ENCODE measurements around the gene C9orf43.
"Not testable (repeated sequence)": the region's sequence is repeated elsewhere in the genome, so short reads cannot be mapped to it uniquely, and the experiment has no call there.

Gene C9orf43, protein sequence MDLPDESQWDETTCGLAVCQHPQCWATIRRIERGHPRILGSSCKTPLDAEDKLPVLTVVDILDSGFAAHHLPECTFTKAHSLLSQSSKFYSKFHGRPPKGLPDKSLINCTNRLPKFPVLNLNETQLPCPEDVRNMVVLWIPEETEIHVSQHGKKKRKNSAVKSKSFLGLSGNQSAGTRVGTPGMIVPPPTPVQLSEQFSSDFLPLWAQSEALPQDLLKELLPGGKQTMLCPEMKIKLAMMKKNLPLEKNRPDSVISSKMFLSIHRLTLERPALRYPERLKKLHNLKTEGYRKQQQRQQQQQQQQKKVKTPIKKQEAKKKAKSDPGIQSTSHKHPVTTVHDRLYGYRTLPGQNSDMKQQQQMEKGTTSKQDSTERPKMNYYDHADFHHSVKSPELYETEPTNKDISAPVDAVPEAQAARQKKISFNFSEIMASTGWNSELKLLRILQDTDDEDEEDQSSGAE

DNA sequence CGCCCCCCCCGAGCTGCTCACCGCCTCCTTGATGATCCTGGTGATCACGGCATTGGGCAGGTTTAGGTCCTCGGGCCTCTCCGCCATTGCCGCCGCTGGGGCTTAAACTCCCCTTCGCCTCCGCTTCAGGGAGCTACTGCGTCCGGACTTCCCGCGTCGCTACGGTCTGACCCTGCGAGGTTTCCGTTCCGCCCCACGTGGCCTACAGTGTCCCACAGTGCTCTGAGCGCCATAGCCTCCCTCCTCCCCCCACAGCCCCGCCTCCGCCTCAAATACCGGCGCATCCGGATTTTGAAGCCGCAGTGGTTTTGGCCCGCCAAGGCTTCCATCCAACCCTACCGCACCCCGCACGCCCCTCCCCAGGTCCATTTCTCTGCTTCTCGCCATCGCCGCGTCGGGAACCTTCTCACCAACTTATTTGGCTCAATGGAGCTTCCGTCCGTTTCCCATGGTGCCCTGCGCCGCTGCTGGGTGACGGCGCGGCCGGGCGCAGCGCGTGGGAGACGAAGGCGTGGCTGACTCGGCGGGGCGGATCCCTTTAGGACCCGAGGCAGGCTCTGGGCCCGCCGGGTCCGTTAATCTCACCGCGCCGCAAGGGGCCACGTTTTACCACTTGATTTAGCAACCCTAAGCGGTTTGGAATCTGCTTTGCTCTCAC lies at the start of gene C9orf43, which contains the start of gene POLE3:
Gene C9orf43 (plus strand): TSS at position 541 of the 658 bp plus-strand sequence. CDS start 2,747 bp downstream, outside the sequence.
Gene POLE3 (minus strand): TSS at position 469 of the 658 bp plus-strand sequence. CDS start 382 bp downstream, at position 87.
- peak; percentile 93 for DNase-seq (ENCODE audit: low spot score)

DNA sequence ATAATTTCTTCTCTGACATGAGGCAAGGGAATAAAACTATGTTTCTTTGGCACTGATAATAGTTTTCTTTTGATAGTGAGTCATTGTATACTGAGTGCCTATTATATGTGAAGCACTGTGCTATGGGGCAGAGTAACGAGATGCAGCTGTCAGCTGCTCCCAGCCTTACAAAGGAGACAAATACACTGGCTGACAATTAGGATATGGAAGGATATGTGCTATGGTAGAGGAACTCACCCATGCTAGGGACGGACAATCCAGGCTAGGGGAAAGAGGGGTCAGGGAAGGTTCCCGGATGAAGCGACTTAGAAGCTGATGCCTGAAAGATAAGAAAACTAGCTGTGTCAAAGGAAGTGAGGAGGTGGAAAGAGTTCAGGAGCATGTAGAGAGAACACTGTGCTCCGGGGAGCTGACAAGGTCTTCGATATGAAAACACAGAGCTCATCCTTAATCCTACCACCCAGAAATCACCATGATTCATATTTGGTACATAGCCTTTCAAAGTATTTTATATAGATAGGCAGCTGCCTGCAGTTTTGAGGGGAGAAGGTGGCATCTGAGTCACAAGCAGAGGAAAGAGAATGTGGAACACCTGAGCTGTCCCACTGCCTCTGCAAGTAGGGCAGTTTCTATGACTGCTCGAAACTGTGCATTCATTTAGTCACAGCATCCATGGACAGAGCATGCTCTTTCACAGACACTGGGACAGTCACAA lies 49.1 kb upstream of the C9orf43 start:
- DNase-seq (ENCODE audit: low spot score) = no peak

DNA sequence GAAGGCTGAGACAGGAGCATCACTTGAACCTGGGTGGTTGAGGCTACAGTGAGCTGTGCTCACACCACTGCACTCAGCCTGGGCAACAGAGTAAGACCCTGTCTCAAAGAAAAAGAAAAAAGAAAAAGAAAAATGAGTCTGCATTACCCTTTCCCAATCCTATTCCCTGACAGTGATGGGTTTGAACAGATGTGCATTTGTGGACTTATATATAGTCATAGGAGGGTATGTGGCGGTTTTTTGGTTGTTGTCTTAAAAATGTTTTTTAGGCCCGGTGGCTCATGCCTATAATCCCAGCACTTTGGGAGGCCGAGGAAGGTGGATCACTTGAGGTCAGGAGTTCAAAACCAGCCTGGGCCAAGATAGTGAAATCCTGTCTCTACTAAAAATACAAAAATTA lies 47.2 kb upstream of the C9orf43 start:
- DNase-seq (ENCODE audit: low spot score) = no peak

DNA sequence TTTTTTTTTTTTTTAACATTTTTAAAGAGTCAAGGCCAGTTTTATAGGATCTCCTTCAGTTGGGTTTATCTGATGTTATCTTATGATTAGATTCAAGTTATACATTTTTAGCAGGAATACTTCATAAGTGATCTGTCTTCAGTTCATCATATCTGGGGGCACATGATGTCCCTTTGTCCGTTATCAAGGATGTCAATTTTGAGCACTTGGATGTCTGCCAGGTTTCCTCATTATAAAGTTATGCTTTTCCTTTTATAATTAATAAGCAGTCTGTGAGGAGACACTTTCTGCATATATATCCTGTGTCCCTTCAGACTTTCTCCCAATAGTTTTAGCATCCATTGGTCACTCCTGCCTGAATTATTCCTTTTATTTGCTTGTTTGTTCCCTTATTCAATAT lies 45.6 kb upstream of the C9orf43 start:
- no peak for DNase-seq (ENCODE audit: low spot score)

DNA sequence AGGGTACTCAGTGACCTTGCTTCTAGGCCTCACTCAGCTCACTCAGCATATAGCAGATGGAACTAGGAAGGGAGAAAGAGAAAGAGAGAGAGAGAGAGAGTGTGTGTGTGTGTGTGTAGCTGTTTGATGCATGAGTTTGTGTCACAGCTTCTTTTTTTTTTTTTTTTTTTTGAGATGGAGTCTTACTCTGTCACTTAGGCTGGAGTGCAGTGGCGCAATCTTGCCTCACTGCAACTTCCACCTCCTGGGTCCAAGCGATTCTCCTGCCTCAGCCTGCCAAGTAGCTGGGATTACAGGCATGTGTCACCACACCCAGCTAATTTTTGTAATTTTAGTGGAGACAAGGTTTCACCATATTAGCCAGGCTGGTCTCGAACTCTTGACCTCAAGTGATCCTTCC lies 44.9 kb upstream of the C9orf43 start:
- DNase-seq (ENCODE audit: low spot score) = not testable (repeated sequence)

DNA sequence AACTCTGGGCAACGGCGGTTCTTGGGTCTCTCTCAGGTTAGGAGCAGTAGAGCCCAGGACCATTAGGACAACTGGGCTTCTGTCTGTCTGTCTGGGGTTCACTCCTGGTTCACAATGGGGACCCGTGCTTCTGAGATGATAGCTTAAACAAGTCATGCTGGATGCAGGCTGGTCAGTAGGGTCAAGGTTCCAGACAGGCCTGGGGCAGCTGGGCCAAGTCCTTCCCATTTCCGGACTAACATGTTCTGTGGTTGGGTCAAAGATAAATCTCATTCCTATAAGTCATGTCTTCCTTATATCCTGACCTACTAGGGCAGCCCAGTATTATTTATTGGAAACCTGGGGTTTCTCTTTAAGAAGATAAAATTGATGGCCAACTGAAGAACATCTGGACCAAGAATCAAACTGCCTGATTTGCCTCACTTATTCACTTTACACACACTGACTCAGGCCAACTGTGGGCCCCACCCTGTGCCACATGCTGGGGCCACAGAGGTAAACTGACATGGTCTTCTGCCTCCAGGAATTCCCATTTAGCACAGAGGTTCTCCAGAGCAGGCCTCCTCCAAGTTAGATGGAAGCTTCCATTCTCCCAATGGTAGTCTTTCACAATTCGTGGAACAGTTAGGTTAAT lies 42.1 kb upstream of the C9orf43 start:
- no peak for DNase-seq (ENCODE audit: low spot score)

DNA sequence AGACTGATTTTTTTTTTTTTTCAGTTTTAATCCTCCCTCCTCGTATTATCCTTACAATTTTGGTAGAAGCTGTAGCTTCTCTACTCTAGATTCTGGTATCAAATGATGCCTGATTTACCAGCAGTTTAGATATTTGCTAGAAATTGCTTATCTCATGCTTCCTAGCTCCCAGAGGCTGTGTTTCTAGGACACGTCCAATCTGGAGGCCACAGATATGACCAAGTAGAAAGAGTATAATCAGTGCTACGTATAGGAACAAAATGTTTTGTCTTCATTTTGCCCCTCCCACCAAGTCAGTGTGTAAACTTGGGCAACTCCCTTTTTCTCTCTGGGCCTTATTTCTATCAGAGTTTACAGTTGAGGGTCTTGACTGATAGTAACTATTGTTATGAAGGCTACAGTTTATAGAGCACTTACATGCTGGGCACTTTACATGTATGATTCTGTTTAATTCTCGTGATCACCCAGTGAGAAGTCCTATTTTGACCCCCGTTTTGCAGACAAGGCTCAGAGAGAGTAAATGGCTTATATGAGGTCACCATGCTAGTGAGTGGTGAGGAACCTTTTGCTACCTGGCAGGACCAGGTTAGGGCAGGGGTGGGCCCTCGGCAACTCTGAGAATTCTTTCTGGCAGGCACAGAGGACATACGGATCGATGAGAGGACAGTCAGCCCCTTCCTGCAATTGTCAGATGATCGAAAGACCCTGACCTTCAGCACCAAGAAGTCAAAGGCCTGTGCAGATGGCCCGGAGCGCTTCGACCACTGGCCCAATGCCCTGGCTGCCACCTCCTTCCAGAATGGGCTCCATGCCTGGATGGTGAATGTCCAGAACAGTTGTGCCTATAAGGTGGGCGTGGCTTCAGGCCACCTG lies 41.3 kb upstream of the C9orf43 start:
- no peak for DNase-seq (ENCODE audit: low spot score)

DNA sequence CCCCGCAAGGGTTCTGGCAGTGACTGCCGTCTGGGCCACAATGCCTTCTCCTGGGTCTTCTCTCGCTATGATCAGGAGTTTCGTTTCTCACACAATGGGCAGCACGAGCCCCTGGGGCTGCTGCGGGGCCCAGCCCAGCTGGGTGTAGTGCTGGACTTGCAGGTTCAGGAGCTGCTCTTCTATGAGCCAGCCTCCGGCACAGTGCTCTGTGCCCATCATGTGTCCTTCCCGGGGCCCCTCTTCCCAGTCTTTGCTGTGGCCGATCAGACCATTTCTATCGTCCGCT lies 40.7 kb upstream of the C9orf43 start:
- DNase-seq (ENCODE audit: low spot score) = no peak

DNA sequence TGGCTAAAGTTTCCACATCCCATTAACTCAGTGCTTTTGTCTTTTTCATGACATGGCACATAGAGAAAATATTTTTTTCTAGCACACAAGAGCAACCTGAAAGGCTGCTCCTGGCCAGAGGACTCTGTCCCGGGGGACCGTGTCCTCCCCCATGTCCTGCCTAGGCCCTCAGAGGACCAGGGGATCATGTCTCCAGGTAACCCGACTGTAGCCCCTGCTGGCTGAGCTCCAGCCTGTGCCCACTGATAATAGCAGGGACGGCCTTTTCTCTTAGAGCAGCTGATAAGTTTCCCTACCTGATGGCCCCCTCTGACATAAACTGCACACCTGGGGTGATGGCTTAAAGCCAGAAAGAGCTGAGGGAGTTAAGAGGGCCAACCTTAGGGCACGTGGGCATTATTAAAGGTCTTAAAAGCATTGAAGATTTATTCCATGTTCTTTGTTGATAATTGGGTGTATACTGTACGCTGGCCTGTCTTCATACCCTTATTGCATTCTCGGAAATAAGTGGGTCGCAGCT lies 39.7 kb upstream of the C9orf43 start:
- no peak for DNase-seq (ENCODE audit: low spot score)

DNA sequence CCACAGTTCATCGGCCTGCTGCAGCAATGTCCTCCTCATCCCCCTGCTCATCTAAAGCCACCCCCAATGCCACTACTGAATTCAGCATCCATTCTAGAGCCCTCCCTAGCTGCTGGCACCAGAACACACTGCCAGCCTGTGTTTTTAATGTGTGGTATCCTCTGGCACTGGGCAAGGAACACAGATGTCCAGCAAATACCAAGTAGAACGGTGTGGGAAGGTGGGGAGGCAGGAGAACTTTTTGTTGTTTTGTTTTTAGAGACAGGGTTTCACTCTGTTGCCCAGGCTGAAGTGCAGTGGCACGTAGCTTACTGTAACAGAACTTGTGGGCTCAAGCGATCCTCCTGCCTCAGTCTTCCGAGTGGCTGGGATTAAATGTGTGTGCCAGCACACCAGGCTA lies 38.5 kb upstream of the C9orf43 start:
- DNase-seq (ENCODE audit: low spot score) = no peak

DNA sequence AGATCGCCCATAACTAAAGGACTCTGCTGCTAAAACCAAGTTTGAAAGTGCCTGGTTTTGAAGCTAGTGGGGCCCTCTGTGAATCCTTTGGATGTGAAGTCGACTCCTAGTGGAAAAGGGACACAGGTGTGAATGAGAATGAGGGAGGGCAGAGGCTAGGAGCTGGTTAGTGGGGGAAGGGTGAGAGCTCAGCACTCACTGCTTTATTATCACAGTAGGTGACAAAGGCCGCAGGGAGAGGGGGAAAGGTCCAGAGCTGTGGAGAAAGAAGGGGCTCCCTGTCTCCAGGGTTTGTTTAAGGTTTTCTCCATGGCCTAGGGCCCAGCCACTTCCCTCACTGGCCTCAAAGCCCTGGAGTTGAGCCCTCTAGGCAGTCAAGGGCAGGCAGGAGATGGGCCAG lies 37.3 kb upstream of the C9orf43 start:
- no peak for DNase-seq (ENCODE audit: low spot score)

DNA sequence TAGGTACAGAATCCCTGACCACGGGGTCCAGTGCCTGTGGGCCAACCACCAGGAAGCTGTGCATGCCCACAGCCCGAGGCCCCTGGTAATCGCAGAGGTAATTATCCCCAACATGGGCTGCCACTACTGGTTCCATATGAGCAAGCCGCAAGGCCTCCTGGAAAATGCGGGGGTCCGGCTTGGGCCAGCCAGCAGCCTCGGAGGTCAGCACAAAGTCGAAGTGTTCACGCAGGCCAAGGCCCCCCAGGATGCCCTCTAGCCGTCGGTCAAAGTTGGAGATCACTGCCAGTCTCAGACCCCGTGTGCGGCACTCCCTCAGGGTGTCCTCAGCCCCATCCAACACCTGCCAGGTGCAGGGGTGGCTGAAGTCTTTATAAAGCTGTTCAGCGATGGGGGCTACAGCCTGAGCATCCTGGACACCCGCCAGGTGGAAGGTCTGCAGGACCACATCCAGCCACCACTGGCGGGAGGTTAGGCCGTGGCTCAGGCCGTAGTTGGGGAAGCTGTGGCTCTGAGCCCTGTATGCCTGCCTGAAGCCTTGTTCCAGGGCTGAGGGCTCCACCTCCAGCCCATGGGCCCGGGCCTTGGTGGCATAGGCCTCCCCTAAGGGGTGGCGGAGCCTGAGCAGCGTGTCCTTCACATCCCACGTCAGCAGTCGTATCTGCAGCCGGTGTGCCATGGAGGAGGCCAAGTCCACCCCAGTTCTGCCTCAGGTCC lies 36.7 kb upstream of the C9orf43 start:
- DNase-seq (ENCODE audit: low spot score) = no peak

DNA sequence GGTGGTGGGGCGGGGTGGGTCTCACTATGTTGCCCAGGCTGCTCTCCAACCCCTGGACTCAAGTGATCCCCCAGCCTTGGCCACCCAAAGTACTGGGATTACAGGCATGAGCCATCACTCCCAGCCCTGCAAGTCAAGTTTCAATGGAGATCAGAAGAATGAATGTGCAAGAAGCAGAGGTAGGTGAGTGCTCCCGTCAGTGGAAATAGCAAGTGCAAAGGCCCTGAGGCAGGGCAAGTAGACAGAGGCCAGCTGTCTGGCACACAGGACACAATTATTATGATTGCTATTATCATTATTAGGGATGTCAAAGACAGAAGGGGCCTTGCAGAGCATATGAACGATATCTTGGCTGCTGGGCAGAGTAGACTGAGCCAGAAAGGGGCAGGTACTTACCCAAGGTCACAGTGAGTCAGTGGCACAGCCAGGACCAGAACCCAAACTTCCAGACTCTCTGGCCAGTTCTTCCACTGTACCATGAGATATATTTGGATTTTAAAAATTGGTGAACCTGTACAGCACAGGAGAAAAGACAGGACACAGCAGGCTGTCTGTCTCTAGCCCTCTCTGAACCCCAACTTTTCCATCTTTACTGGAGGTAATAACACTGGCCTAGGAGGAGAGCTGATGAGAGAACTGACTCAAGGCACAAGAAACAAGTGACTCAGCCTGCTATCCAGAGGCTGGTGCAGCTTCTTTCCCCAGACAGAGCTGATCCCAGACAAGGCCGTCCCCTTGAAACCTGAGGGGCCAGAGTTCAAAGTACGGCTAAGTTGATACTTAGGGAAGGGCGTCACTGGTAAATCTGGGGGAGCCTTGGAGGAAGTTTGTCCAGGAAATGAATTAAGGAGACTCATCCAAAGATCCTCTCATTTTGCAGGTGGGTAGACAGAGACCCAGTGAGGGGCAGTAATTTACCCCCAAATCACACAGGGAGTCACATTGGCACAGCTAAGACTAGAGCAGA lies 35.2 kb upstream of the C9orf43 start:
- no peak for DNase-seq (ENCODE audit: low spot score)

DNA sequence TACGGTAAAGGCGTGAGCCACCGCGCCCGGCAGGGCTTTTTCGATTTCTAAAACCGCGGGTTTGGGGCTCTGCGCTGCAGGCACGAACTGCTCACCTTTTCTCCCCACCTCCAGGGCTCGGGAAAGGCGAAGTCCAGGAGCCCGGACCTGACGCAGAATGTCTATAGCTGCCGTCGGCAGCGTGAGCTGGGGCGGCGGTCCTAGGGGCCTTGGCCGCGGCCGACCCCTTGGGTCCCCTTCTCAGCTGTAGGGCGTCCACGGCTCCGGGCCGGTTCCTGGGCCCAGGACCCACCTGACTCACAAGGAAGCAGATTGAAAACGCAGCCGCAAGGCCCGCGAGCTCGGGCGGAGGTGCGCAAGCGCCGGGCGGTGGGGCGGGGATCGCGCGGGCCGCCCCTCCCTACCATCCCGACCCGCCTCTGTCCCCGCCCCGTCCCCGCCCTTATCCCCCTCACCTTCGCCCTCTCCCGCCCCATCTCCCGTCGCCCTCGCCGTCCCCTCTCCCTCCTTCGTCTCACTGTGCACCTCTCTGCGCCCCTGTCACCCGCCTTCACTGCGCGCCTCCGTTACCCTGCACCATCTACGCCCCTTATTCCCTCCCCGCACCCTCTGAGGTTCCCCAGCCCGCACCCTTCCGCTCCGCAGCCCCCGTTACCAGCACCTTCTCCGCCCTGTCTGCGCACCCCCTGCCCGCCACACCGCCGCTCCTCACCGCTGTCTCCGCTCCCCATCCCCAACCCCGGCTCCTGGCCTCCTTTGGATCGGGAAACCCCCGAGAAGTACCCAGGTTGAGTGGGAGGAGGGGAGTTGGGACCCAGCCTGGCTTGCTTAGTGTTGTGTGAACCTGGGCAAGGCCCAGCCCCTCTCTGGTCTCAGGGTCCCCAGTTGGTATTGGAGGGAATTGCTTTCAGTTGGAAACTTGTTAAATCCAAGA lies 33.6 kb upstream of the C9orf43 start, which contains the start of gene HDHD3:
Gene HDHD3 (minus strand): TSS at position 353 of the 934 bp plus-strand sequence. CDS start 2,632 bp downstream, outside the sequence.
- peak; percentile 86 for DNase-seq (ENCODE audit: low spot score)

DNA sequence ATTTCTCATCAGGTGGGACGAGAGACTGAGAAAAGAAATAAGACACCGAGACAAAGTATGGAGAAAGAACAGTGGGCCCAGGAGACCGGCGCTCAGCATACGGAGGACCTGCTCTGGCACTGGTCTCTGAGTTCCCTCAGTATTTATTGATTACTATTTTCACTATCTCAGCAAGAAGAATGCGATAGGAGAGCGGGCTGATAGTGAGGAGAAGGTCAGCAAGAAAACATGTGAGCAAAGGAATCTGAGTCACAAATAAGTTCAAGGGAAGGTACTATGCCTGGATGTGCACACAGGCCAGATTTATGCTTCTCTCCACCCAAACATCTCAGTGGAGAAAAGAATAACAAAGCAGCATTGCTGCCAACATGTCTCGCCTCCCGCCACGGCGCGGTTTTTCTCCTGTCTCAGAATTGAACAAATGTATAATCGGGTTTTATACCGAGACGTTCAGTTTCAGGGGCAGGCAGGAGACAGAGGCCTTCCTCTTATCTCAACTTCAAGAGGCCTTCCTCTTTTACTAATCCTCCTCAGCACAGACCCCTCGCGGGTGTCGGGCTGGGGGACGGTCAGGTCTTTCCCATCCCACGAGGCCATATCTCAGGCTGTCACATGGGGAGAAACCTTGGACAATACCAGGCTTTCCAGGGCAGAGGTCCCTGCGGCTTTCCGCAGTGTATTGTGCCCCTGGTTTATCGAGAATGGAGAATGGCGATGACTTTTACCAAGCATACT lies 31.3 kb upstream of the C9orf43 start:
- not testable (repeated sequence) for DNase-seq (ENCODE audit: low spot score)

DNA sequence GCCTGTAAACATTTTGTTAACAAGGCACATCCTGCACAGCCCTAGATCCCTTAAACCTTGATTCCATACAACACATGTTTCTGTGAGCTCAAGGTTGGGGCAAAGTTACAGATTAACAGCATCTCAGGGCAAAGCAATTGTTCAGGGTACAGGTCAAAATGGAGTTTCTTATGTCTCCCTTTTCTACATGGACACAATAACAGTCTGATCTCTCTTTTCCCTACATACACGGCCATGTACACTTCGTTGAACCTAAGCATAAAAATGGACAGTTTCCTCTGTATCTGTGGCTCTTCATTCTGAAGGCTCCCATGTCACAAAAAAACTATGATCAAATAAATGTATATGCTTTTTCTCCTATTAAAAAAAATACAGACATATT lies 30.7 kb upstream of the C9orf43 start:
- DNase-seq (ENCODE audit: low spot score) = not testable (repeated sequence)

DNA sequence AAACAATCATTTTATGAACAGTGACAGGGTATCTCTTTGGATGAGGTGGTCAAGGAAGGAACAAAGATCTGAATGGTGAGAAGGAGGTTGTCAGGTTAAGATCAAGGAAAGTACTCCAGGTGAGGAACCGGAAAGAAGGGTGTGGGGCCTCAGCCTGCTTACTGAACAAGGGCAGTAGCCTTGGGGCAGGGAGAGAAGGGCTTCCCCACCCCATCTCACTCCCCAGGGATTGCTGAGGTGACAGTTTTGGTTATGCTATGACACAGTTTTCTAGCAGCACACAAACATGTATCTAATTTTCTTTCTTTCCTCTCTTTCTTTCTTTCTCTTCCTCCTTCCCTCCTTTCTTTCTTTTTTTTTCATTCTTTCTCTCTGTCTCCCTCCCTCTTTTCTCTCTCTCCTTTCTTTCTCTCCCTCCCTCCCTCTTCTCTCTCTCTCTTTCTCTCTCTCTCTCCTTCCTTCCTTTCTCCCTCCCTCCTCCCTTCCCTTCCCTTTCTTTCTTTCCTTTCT lies 29.6 kb upstream of the C9orf43 start:
- DNase-seq (ENCODE audit: low spot score) = no peak
